ENCODE data around the gene RPL9. TPM values are rescaled to one million over a fixed set of nuclear protein-coding genes. Genes with fewer than 3 reads are reported as not detected.
"Not testable (repeated sequence)": the region's sequence is repeated elsewhere in the genome, so short reads cannot be mapped to it uniquely, and the experiment has no call there.

The RPL9 gene
- 1,530 and 1,643 TPM in 2 replicates for total RNA-seq (2014; rRNA removed; shearing (Covaris generic))

DNA sequence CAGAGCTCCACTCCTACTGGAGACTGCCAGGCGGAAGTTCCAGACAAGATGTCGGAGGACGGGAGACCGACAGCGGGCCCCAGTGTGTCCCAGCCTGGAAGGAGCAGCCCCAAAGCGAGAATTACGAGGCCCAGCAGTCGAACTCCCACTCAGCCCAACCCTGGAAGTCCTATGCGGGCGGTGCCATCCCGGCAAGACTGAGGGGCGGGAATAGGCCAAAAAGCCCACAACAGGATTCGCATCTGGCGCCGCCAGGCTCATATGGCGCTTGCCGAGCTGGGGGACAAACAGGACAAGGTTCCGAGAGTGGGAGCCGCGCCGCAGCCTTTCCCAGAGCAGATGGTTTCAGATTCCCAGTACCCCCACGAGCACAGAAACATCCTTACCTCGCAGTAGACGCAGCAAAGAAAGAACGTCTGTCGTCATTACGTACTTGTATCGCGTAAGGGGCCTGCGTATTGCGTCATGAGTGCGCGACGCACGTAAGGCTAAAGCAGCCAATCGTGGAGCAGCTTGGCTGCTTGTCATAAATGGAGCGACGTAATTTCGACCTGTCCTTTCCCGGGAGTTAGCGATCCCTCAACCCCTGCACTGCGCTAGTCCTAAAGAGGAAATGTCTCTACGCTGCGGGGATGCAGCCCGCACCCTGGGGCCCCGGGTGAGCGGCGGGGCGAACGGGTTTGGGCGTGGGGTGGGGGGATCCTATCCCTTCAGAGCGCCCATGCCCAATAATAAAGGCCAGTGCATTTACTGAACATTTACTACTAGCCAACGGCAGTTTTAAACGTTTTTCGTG, at the start of gene RPL9, which contains the start of gene LIAS:
RPL9 (minus strand) TSS at position 418 of the 796 bp plus-strand sequence. CDS start 483 bp downstream, outside the sequence.
LIAS (plus strand) TSS at position 552 of the 796 bp plus-strand sequence; CDS start at position 614, 62 bp downstream.
- DNase-seq (ENCODE audit: low read depth) = peak; percentile 98

GRCh38 chr4:39505581-39505980, 46.9 kb upstream of the RPL9 start:
- no peak for DNase-seq (ENCODE audit: low read depth)

DNA sequence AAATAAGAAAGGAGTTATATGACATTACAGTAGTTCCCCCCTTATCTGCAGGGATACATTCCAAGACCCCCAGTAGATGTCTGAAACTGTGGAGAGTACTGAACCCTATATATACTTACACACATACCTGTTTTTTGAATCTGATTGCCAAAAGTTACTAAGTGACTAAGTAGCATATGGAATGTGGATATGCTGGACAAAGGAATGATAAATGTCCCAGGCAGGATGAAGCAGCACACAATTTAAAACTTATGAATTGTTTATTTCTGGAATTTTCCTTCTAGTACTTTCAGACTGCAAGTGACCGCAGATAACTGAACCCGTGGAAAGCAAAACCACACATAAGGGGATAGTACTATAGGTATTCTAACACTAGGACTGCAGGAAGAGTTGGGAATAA, 45.8 kb upstream of the RPL9 start:
- no peak for DNase-seq (ENCODE audit: low read depth)

GRCh38 chr4:39502664-39503035, 43.9 kb upstream of the RPL9 start:
- DNase-seq (ENCODE audit: low read depth) = not testable (repeated sequence)

GRCh38 chr4:39502019-39502663, 43.4 kb upstream of the RPL9 start:
- DNase-seq (ENCODE audit: low read depth) = no peak

DNA sequence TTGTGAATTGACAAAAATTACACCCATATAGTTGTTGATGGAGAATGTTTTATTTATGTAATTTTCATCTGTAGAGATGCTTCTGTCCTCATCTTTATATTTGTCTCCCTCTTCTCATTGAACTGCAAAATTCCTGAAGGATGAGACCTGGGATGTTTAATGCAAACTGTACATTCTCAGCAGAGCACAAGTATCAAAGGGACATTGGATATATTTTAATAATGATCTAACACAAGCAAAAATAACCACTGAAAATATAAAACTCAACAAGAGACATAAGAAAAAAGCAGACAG, 40.0 kb upstream of the RPL9 start:
- DNase-seq (ENCODE audit: low read depth) = no peak

- DNase-seq (ENCODE audit: low read depth) = no peak
Observed at GRCh38 chr4:39497909-39498726, 39.4 kb upstream of the RPL9 start.

- no peak for DNase-seq (ENCODE audit: low read depth)
Observed at GRCh38 chr4:39495446-39496213, 36.9 kb upstream of the RPL9 start.

- DNase-seq (ENCODE audit: low read depth) = no peak
Observed at GRCh38 chr4:39494354-39494753, 35.6 kb upstream of the RPL9 start.

GRCh38 chr4:39490322-39490721, 31.6 kb upstream of the RPL9 start:
- DNase-seq (ENCODE audit: low read depth) = no peak

DNA sequence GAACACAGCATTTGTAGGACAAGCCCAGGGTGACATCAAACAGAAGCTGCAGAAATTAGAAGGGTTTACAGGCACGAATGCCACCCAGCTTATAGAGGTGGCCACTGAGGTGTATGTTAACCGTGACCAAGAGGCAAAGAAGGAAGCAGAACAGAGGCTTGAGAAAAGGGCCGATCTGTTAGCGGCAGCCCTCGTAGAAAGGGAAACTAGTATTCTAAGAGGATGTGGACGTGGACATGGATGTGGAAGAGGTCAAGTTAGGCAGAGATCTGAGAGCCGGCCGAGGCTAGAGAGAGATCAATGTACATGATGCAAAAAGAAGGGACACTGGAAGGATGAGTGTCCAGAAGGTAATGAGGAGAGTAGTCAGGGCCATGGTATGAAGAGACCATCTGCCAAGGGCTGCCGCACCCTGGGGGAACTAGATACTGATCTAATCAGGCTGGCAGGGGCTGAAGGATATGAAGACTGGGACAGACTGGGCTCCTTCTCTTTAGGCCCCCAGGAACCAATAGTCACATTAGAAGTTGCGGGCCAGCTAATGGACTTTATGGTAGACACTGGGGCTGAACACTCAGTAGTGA, 27.6 kb upstream of the RPL9 start:
- DNase-seq (ENCODE audit: low read depth) = no peak

DNA sequence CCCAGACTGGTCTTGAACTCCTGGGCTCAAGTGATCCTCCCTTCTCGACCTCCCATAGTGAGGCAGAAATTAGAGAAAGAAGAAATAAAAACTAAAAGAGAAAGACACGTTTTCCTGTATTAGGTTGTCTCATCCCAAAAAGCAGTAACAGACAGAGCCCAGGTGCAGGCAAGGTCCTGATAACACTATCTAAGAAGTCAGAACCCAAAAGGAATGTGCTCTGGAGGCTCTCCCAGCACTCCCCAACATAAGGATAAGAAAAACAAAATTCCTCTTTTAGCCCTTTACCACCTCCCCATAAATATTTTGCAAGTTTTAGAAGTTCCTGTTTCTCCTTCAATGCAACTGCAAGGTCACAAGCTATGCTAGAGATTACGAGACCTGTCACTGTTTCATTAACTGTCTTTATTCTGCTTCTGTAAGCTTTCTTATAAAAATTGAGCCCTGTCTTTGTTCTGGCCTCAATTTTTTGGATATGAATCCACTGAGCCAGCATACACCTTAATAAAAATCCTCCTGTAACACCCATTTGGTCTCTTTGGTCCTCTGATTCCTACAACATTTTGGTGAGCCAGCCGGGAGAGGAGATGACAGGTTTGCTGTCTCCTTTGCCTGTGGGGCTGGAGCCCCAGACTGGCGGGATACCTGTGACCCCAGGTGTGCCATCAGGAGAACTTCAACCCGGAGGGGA, 26.0 kb upstream of the RPL9 start:
- DNase-seq (ENCODE audit: low read depth) = no peak

GRCh38 chr4:39480902-39481695, 22.4 kb upstream of the RPL9 start:
- no peak for DNase-seq (ENCODE audit: low read depth)

DNA sequence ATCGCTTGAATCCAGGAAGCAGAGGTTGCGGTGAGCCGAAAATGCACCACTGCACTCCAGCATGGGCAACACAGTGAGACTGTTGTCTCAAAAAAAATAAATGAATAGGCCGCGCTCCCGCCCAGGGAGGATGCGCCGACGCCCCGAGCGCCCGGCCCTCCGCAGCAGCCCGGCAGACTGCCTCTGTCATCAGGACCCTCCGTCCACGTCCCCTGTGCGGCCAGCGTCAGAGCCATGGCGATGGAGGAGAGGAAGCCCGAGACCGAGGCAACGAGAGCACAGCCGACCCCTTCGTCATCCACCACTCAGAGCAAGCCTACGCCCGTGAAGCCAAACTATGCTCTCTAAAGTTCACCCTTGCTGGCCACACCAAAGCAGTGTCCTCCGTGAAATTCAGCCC, 21.5 kb upstream of the RPL9 start:
- no peak for DNase-seq (ENCODE audit: low read depth)

DNA sequence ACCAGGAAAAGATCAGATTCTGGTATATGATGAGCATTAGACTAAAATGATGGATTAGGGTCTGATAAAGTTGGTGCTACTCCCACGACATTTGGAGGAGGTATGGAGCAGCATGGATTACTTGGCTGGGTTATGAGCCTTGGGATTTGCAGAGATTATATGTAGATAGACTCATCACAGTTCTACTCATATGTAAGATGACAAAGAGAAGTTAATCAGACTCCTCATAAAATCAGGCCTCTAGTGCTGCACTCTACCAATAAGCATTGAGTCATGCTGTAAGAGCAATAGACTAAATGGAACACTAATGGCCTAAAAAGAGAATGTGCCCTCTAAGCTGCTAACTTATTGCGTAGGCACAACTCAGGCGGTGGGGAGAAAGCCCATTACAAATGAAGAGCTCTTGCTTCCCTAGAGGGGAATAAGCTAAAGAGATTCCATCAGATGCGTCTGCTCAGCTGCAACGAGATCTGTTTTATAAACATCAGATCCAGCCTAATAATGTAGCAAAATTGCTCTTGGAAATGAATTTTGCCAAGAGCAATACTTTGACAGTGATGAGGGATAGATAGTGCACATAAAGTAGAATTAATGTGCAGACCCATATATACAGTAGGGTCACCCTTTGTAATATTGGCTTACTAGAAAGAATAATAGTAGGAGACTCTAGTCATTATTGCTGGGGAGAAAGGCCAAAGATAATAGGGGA, 17.6 kb upstream of the RPL9 start:
- no peak for DNase-seq (ENCODE audit: low read depth)

- no peak for DNase-seq (ENCODE audit: low read depth)
Observed at GRCh38 chr4:39472396-39472795, 13.7 kb upstream of the RPL9 start.

DNA sequence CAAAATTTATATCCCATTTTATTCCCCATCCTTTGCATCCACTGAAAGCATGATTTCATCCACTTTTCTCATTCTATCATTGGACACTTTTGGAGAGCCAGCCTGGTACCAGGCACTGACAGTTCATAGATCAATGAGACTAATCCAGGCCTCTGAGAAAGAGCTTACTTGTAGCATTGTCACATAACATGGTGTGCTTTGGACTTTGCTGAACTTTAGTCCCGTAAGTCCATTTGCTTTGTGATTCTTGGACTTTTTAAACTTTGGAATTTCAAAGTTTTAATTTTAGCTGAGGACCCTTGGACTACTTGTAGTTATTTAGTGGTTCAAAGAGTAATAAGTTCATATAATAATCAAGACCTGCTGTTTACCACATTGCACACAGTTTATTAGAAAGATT, 11.7 kb upstream of the RPL9 start:
- no peak for DNase-seq (ENCODE audit: low read depth)

- DNase-seq (ENCODE audit: low read depth) = peak; percentile 85
Observed at GRCh38 chr4:39469429-39470077, 10.8 kb upstream of the RPL9 start.

- DNase-seq (ENCODE audit: low read depth) = no peak
Observed at GRCh38 chr4:39467464-39467863, 8.7 kb upstream of the RPL9 start.
